ENCODE results near the gene PTPN13.

- TF ChIP-seq CTCF (IDR thresholded peaks at IDR 0.05) (no peak), POLR2AphosphoS5 (IDR thresholded peaks at IDR 0.05) (no peak), EP300 (IDR thresholded peaks at IDR 0.05) (no peak), POLR2A (IDR thresholded peaks at IDR 0.05) (no peak)
These were observed 7.3 kb upstream of the PTPN13 start for GRCh38 chr4:86586626-86587380.
